Retinal pigment epithelial cell (primary cell): ENCODE measurements around the gene AMPD3.
A peak's percentile ranks its signal among the peaks of the same experiment; 100 is the strongest.

Experiments
- DNase-seq: peaks from one replicate; pipeline ENCODE4 v3.0.0-alpha.2; 2010; ENCODE audit warnings: low read depth
- H3K4me3 ChIP-seq: 2 replicates; pipeline ENCODE4 v1.5.1; 2011; ENCODE audit warnings: mild to moderate bottlenecking, low read length, control low read depth, moderate library complexity
- TF ChIP-seq, protein P1 (sequence below): conservative IDR thresholded peaks from 2 replicates; pipeline ENCODE4 v1.5.1; 2011; ENCODE audit warnings: low read depth, low read length, control low read depth, inconsistent platforms

The AMPD3 gene

DNA sequence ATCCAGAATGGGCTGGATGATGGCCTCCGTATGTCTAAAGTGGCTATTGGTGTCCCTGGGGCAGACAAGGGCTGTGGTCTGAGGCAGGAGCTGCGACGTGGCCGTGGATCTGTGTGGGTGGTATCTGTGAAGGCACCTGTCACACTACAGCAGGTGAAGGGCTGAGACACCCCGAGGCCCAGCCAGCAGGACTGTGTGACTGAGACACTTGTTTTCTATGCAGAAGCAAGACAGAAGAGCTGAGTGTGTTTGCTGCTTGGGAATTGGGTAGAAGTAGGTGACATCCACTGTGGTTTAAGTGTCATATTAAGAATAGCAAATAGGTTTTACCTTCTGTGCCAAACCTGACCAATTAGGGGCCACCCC lies 35.0 kb downstream of the AMPD3 start:
- TF ChIP-seq, protein P1, sequence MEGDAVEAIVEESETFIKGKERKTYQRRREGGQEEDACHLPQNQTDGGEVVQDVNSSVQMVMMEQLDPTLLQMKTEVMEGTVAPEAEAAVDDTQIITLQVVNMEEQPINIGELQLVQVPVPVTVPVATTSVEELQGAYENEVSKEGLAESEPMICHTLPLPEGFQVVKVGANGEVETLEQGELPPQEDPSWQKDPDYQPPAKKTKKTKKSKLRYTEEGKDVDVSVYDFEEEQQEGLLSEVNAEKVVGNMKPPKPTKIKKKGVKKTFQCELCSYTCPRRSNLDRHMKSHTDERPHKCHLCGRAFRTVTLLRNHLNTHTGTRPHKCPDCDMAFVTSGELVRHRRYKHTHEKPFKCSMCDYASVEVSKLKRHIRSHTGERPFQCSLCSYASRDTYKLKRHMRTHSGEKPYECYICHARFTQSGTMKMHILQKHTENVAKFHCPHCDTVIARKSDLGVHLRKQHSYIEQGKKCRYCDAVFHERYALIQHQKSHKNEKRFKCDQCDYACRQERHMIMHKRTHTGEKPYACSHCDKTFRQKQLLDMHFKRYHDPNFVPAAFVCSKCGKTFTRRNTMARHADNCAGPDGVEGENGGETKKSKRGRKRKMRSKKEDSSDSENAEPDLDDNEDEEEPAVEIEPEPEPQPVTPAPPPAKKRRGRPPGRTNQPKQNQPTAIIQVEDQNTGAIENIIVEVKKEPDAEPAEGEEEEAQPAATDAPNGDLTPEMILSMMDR, result no peak
- DNase-seq, result no peak
- no peak overlapping the region for H3K4me3 ChIP-seq

DNA sequence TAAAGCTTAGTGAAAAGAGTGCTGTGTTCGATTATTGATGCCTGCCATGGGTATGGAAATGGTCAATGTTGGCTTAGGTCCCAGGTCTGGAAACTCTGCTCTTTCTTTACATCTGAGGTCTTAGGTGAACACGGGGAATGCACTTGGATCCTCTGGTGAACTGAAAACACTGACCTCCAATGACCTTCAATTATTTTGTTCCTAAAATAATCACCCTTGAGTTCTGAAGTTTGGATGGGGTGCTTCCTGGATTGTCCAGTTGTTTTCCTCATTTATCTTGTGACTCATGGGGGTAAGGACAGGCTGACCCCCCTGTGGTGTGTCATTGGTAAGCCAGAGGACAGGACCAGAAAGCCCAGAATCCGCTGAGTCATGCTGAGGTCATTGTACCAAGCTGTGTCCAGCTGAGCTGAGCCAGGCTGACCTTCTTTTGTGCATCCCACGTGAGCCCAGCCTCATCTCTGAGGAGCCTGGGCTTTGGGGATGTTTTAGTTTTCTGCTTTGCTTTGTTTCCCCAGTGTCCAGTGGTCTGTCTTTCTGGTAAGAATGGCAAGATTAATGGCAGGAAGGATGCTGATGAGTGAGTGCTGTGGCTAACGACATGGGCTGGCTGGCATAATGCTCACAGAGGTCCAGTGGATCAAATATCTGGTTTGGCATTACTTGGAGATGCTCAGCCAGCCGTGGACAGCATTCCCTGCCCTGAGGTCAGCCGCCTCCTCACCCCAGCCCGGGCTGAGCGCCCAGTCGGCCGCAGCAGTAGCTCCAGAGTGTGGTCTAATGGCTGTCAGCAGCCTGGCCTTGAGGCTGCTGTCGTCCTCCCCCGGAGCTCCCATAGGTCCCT lies 35.6 kb downstream of the AMPD3 start:
- TF ChIP-seq, protein P1, result no peak
- peak; percentile 62 for DNase-seq

DNA sequence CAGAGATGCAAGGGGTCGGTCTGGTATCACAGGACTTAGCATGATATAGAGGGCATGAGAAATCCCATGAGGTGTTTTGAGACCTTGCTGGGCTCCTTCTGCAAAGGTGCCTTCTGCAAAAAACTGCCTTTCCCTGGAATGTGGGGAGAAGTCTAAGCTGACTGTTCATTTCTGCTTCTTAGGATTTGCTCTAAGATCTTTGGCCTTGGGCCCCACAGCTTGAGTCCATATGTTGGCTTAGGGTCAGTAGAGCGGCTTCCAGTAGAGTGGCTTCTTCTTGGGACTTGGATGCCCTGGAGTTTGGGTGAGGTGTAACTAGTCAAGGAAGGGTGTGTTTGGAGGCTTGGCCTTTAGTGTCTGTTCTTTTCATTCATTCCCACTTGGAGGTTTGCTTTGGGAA lies 37.0 kb downstream of the AMPD3 start:
- DNase-seq, result no peak
- H3K4me3 ChIP-seq, result no peak overlapping the region
- TF ChIP-seq, protein P1, result no peak

More for the DNA sequence above, 35.6 kb downstream of the AMPD3 start:
- no peak overlapping the region for H3K4me3 ChIP-seq

DNA sequence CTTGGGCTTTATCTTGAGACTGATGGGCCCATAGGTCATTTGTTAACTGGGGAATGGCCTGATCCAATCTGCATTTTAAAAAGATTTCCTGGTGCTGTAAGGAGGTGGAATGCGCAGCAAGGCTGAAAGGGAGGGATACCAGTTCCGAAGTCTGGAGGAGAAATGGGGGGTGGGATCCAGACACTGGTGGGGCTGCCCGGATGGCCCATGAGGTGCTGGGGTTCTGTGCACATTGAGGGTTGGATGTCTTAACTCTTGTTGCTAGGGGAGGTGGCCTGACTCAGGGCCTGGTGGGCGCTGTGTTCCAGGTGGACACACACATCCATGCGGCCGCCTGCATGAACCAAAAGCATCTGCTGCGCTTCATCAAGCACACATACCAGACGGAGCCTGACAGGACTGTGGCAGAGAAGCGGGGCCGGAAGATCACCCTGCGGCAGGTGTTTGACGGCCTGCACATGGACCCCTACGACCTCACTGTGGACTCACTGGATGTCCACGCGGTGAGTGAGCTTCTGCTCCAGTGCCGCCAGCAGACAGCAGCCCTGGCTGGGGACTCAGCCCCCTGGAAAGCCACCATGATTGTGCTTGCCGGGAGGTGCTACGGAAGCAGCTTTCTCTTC lies 38.1 kb downstream of the AMPD3 start:
- DNase-seq, result no peak
- TF ChIP-seq, protein P1, result no peak
- H3K4me3 ChIP-seq, result no peak overlapping the region

DNA sequence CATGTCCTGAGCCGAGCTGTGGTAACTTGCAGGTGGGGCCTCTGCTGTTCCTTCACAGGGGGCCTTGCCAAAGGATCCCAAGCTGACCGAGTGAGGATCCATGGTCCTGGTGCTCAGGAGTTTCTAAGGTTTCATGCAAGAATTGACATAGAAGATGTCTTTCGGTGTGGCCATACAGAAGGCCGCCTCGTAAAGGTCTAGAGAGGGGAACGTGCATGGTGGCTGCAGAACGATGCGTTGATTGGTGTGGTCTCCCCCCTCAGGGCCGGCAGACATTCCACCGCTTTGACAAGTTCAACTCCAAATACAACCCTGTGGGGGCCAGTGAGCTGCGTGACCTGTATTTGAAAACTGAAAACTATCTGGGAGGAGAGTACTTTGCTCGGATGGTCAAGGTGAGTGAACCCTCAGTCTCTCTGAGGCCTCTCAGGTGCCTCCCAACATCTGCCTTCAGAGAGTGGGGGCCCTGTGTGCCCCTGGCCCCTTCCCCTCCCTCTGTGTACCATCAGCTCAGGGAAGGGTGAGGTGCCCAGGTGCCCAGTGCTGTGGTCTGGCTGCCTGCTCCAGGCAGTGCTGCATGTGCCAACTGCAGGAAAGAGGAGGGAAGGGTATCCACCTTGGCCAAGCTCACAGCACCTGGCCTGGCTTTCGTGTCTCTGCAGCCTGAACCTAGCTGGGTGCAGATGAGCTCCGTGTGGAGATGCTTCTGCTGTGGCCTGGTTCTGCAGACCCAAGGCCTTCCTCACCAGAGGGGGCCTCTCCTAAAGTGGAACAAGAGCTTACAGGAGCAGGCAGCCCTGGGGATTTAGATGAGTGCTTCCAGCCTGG lies 39.8 kb downstream of the AMPD3 start:
- DNase-seq, result no peak
- H3K4me3 ChIP-seq, result no peak overlapping the region
- TF ChIP-seq, protein P1, result no peak

DNA sequence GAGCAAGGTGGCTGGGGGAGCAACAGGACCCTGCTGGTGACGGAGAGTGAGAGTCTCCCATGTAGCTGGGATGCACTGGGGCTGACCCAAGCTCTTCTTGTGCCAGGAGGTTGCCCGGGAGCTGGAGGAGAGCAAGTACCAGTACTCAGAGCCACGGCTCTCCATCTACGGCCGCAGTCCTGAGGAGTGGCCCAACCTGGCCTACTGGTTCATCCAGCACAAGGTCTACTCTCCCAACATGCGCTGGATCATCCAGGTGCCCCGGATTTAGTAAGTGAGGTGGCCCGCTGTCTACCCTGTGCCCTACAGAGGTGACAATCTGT lies 40.4 kb downstream of the AMPD3 start:
- DNase-seq, result no peak
- no peak overlapping the region for H3K4me3 ChIP-seq
- TF ChIP-seq, protein P1, result no peak
